Esophagus squamous epithelium (tissue), 5 donors: ENCODE results near the gene NAA80. TPM values are rescaled to one million over a fixed set of nuclear protein-coding genes. Genes with fewer than 3 reads are reported as not detected.

Experiments
- DNase-seq: peaks from one replicate; lab custom pipeline; 2025; lab: John Stamatoyannopoulos, UW
- H3K27ac ChIP-seq, 4 donors: fragments of 200-600 bp; sonication (generic); one replicate each; pipeline ENCODE4 v1.5.1; 2016 to 2019; ENCODE audit warnings: mild to moderate bottlenecking in 1 of 4
- H3K27me3 ChIP-seq, 4 donors: fragments of 200-600 bp; sonication (generic); 1 replicate in 3 of 4; 2 replicates in 1 of 4; pipeline versions ENCODE4 v1.5.1 to v1.6.0; 2017 to 2021; ENCODE audit warnings: antibody characterized with exemption in 1 of 4
- H3K36me3 ChIP-seq, 3 donors: fragments of 200-600 bp; sonication (generic); one replicate each; pipeline ENCODE4 v1.5.1; 2016 to 2019
- H3K4me1 ChIP-seq, 3 donors: fragments of 200-600 bp; sonication (generic); one replicate each; pipeline ENCODE4 v1.5.1; 2017 to 2019
- H3K4me3 ChIP-seq, 4 donors: fragments of 200-600 bp; sonication (generic); 1 replicate in 3 of 4; 2 replicates in 1 of 4; pipeline ENCODE4 v1.5.1; 2016 to 2019; ENCODE audit warnings: mild to moderate bottlenecking in 2 of 4, moderate library complexity in 1 of 4
- H3K9me3 ChIP-seq, 3 donors: fragments of 200-600 bp; sonication (generic); one replicate each; pipeline ENCODE4 v1.5.1; 2016 to 2019
- CTCF ChIP-seq, 6 experiments: fragments of 450-650 bp in 4 of 6; fragments of 200-600 bp in 2 of 6; sonication (generic) in 2 of 6; IDR thresholded peaks; one replicate each; pipeline ENCODE4 v1.5.1; 2016 to 2019; ENCODE audit warnings: antibody characterized with exemption in 6 of 6, mild to moderate bottlenecking in 4 of 6, moderate library complexity in 4 of 6
- POLR2A ChIP-seq, 4 donors: fragments of 450-650 bp; IDR thresholded peaks; one replicate each; pipeline ENCODE4 v1.6.1; 2017; ENCODE audit warnings: antibody characterized with exemption in 4 of 4, mild to moderate bottlenecking in 4 of 4, moderate library complexity in 3 of 4
- WGBS, 2 donors: methylation state at CpG; one replicate each; pipeline ENCODE4 v1.1.5; 2018; 5-methylcytosine and 5-hydroxymethylcytosine counted together
- intact Hi-C: fragments of 100-400 bp; cut with DNase I; formaldehyde crosslinking; loops from one replicate; pipeline ENCODE4 v1.15.0; 2022
- total RNA-seq, 4 donors: library from RNA; depleted of rRNA; stranded (reverse); fragments of >200 nt; gene quantifications; one replicate each; pipeline ENCODE4 v1.1.0, GENCODE V29; 2016
- donor health status: DM: yes; HTN: yes; CAD: no.

The NAA80 gene
- total RNA-seq, 4 donors from 2014 or later, result 6.0 to 16.2 (median 7.7) TPM

GRCh38 chr3:50330330-50330729, 31.1 kb upstream of the NAA80 start:
- Histone ChIP-seq H3K4me1 (peaks cover 38 to 72% (median 43%) of the 10 kb centered on the region in 3 donors), H3K4me3 (no peak overlapping the region), H3K9me3 (no peaks in the 10 kb centered on the region), H3K27ac (no peak overlapping the region), H3K27me3 (no peaks in the 10 kb centered on the region), H3K36me3 (peaks cover 24 to 60% (median 26%) of the 10 kb centered on the region in 3 donors)
- WGBS, 2 donors, result 93% methylated on average over 3 of the region's 10 CpGs; no CpG with 5 or more reads in 1 of the 2 donors
- intact Hi-C loops, result no loop called here
- TF ChIP-seq POLR2A (IDR thresholded peaks at IDR 0.05) (no peak), CTCF (IDR thresholded peaks at IDR 0.05) (no peak)
- DNase-seq, result no peak

- H3K4me3 ChIP-seq, result peak within 1 kb of the TSS; percentile 83 to 94 (median 86)
- no peaks in the 10 kb centered on the region for H3K9me3 ChIP-seq
- peak in 3 of 4 donors; percentile 62 to 81 (median 78) for TF ChIP-seq POLR2A (IDR thresholded peaks at IDR 0.05)
- TF ChIP-seq CTCF (IDR thresholded peaks at IDR 0.05), result peak in 2 of 6 experiments; percentile 11 to 36
- peaks cover 24 to 60% (median 26%) of the 10 kb centered on the region in 3 donors for H3K36me3 ChIP-seq
- peak within 1 kb of the TSS; percentile 85 to 93 (median 90) for H3K27ac ChIP-seq
- WGBS, 2 donors, result 1 to 7% methylated on average over 12 to 30 of the region's 55 CpGs
- H3K27me3 ChIP-seq, result no peaks in the 10 kb centered on the region
- intact Hi-C loops, result loop anchor here (10.0 kb wide), 1 partner anchor 53 kb away; the partner anchor contains the start of gene LSMEM2
- peak; percentile 78 for DNase-seq
- peaks cover 26 to 72% (median 29%) of the 10 kb centered on the region in 3 donors for H3K4me1 ChIP-seq
Observed at GRCh38 chr3:50327943-50328691, 28.9 kb upstream of the NAA80 start, which contains the start of gene TUSC2. TUSC2 (minus strand) TSS chr3:50328223; CDS start chr3:50328099, 124 bp downstream.

GRCh38 chr3:50327129-50327528, 27.9 kb upstream of the NAA80 start:
- intact Hi-C loops, result loop anchor here (10.0 kb wide), 1 partner anchor 52 kb away; the partner anchor contains the start of gene LSMEM2
- no peaks in the 10 kb centered on the region for H3K27me3 ChIP-seq
- peaks cover 34 to 72% (median 35%) of the 10 kb centered on the region in 3 donors for H3K4me1 ChIP-seq
- peak overlapping the region; percentile 83 to 94 (median 86) for H3K4me3 ChIP-seq
- H3K27ac ChIP-seq, result peak overlapping the region; percentile 85 to 93 (median 90)
- TF ChIP-seq POLR2A (IDR thresholded peaks at IDR 0.05), result no peak
- TF ChIP-seq CTCF (IDR thresholded peaks at IDR 0.05), result no peak
- H3K9me3 ChIP-seq, result no peaks in the 10 kb centered on the region
- no peak for DNase-seq
- WGBS, 2 donors, result 43 to 78% methylated on average over 3 to 4 of the region's 4 CpGs
- H3K36me3 ChIP-seq, result peaks cover 22 to 50% (median 23%) of the 10 kb centered on the region in 3 donors

GRCh38 chr3:50326182-50326541, 27.0 kb upstream of the NAA80 start:
- Histone ChIP-seq H3K27me3 (no peaks in the 10 kb centered on the region), H3K4me3 (no peak overlapping the region), H3K36me3 (peaks cover 13 to 41% (median 16%) of the 10 kb centered on the region in 3 donors), H3K4me1 (peaks cover 39 to 75% (median 40%) of the 10 kb centered on the region in 3 donors), H3K27ac (peak overlapping the region in 3 of 4 donors; percentile 6 to 98 (median 94)), H3K9me3 (no peaks in the 10 kb centered on the region)
- TF ChIP-seq POLR2A (IDR thresholded peaks at IDR 0.05), result no peak
- 83 to 85% methylated on average over 2 to 7 of the region's 8 CpGs for WGBS, 2 donors
- intact Hi-C loops, result loop anchor here (10.0 kb wide), 1 partner anchor 51 kb away; the partner anchor contains the start of gene LSMEM2
- no peak for DNase-seq

GRCh38 chr3:50325497-50326181, 26.4 kb upstream of the NAA80 start:
- 79 to 85% methylated on average over 2 to 7 of the region's 11 CpGs for WGBS, 2 donors
- Histone ChIP-seq H3K9me3 (no peaks in the 10 kb centered on the region), H3K36me3 (peaks cover 9 to 35% (median 13%) of the 10 kb centered on the region in 3 donors), H3K4me3 (no peak overlapping the region), H3K4me1 (peaks cover 40 to 78% (median 40%) of the 10 kb centered on the region in 3 donors), H3K27ac (peak overlapping the region in 3 of 4 donors; percentile 94 to 98 (median 98)), H3K27me3 (no peaks in the 10 kb centered on the region)
- DNase-seq, result no peak
- TF ChIP-seq CTCF (IDR thresholded peaks at IDR 0.05) (no peak), POLR2A (IDR thresholded peaks at IDR 0.05) (no peak)
- intact Hi-C loops, result loop anchor here (10.0 kb wide), 1 partner anchor 51 kb away; the partner anchor contains the start of gene LSMEM2
